GM12875 (cell line): ENCODE results near the gene SMIM26.

Experiments
- H3K4me3 ChIP-seq: one replicate; pipeline ENCODE4 v1.5.1; 2011; ENCODE audit warnings: low read depth, low read length, control low read depth
- CTCF ChIP-seq: IDR thresholded peaks from 2 replicates; pipeline ENCODE4 v1.5.1; 2011; ENCODE audit warnings: low read depth, mild to moderate bottlenecking, control low read depth, inconsistent platforms, low read length, moderate library complexity, borderline replicate concordance; ENCODE audit not compliant: insufficient read depth

SMIM26 gene

GRCh38 chr20:18532626-18533025 lies 34.6 kb upstream of the SMIM26 start:
- H3K4me3 ChIP-seq: no peak overlapping the region
- TF ChIP-seq CTCF: no peak

DNA sequence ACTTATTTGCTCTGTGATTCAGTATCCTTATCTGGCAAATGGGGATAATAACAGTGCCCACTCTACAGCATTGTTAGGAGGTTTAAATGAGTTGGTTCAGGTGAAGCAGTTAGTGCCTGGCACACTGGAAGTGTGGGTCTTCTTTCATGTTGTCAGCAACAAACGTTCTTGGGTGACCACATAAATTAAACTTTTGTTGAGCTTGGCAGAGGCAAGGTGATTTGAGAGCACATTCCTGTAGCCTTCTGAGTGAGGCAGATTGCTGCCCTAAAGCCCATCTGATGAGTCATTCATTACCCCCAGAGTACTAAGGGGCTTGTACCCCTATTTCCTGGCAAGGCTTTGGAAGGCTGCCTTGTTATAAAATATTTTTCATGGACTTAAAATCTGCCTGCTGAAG lies 33.7 kb upstream of the SMIM26 start:
- TF ChIP-seq CTCF: no peak
- no peak overlapping the region for H3K4me3 ChIP-seq

DNA sequence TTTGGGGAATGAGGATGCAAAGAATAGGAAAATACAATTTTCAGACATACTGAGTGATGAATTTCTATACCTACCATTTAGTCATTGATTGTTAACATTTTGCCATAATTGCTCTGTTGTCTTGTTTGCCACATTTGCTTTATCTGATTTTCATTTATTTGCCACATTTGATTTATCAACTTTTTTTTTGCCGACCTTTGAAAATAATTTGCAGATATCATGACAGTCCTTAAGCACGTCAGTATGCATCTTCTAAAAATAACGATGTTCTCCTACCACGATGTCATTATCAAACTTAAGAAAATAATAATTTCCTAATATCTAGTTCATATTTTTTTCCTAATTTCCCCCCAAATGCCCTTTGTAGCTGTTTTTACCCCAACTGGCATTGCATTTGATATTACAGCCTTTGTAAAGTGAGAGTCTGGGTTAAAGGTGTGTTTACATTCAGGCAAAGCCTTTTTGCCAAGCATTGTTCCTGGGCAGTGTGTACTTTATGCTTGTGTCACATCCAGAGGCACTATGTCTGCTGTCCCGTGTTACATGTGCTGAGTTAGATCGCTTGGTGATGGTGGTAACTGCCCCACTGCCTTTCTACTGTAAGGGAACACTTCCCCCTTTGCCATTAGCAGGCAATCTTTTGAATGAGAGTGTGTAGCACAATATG lies 33.1 kb upstream of the SMIM26 start:
- no peak for TF ChIP-seq CTCF
- no peak overlapping the region for H3K4me3 ChIP-seq

- TF ChIP-seq CTCF: no peak
- H3K4me3 ChIP-seq: no peak overlapping the region
These were observed 29.6 kb upstream of the SMIM26 start for GRCh38 chr20:18537651-18538050.

DNA sequence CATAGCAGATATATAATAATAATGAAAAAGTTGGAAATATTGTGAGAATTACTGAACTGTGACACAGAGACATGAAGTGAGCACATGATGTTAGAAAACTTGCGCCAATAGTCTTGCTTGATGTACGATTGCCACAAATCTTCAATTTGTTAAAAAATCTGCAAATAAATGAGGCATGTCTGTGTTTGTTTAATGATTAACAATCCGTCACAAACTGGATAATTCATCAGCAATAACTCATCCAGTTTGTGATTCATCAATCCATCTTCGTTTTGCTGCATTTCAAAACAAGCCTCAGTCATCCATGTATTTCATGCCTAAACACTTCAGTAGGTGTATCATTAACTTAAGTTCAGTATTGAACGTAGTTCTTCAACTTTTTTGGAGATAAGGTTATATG lies 25.5 kb upstream of the SMIM26 start:
- no peak for TF ChIP-seq CTCF
- no peak overlapping the region for H3K4me3 ChIP-seq

GRCh38 chr20:18543216-18543615 lies 24.0 kb upstream of the SMIM26 start:
- TF ChIP-seq CTCF: no peak

GRCh38 chr20:18543932-18544331 lies 23.3 kb upstream of the SMIM26 start:
- H3K4me3 ChIP-seq: no peak overlapping the region
- no peak for TF ChIP-seq CTCF

More at GRCh38 chr20:18543216-18543615, 24.0 kb upstream of the SMIM26 start:
- H3K4me3 ChIP-seq: no peak overlapping the region
